Umbilical cord (tissue), 2 donors: ENCODE measurements around the gene CRPPA. TPM values are rescaled to one million over a fixed set of nuclear protein-coding genes. Genes with fewer than 3 reads are reported as not detected.

Experiments
- DNase-seq: peaks from one replicate; pipeline ENCODE4 v3.0.0-alpha.2; 2015; ENCODE audit warnings: low spot score
- total RNA-seq: library from RNA; depleted of rRNA; stranded (reverse); fragments of >200 nt; gene quantifications from one replicate; pipeline ENCODE4 v1.2.3, GENCODE V29; 2014; ENCODE audit warnings: low replicate concordance; ENCODE audit not compliant: insufficient read depth

The CRPPA gene
- total RNA-seq, 1 donor from 2014 or later: 12.3 TPM

- no peak for DNase-seq
These were observed 2.4 kb upstream of the CRPPA start for GRCh38 chr7:16423761-16424160.

DNA sequence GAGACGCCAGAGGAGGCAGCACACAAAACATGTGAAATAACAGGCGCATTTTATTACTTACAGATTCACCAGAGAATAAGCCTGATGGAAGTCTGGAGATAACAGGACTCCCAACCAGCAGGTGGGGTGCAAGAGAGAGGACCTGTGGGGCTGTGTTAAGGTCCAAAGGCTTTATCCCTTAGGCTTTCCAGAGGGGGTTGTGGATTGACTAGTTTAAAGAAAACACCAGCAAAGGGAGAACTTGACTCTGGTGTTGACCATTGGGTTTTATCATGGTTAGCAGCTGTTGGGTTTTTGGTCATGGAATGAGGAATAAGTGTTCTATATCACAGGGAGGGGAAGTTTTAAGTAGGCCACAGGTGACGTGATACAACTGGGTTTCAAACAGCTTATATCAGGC is 1.6 kb upstream of the CRPPA start:
- DNase-seq: no peak

DNA sequence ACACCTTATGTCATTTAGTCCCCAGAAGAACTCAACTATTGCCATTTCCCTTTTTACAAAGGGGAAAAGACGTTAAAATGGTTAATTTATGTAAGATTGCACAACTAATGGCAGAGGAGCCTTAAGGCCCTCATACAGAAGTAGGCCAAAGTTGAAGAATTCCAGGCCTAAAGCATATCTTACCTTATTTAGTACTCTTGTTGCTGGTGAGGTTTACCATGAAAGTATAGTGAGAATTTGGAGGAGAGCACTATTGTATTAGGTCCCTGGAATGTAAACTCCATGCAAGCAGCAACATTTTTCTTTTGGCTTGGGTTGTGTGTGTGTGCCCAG is 731 bp upstream of the CRPPA start:
- peak; percentile 67 for DNase-seq

- peak; percentile 97 for DNase-seq
These were observed 547 bp downstream of the CRPPA start for GRCh38 chr7:16420649-16421332.

DNA sequence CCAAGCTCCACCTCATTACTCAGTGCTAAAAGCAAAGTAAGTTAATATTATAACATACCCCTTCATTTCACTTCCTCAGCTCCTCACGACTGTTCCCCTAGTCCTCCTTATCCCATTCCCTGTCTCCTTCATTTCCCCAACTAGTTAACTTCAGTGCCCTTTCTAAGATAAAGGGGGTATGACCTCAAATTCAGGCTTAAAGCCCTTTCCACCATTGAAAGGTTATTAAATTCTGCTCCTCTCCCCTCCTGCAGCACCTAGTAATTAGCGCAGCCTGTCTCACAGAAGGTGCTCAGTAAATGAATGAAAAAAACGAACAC is 1.0 kb downstream of the CRPPA start:
- no peak for DNase-seq

DNA sequence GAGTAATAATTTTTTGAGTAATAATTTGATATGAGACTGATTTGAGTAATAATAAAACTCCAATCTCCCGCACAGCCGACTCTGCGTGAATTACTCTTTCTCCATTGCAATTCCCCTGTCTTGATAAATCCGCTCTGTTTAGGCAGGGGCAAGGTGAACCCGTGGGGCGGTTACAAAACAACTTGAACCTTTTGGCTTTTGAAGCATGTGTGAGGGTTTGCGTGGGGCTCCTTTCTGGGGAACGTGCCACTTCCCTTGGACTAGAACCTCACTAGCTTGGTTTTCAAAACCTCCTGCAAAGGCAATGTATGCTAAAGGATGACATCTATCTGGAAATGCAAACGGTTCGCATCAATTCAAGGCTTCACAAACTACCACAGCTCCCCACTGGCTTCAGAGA is 1.5 kb downstream of the CRPPA start:
- DNase-seq: no peak

DNA sequence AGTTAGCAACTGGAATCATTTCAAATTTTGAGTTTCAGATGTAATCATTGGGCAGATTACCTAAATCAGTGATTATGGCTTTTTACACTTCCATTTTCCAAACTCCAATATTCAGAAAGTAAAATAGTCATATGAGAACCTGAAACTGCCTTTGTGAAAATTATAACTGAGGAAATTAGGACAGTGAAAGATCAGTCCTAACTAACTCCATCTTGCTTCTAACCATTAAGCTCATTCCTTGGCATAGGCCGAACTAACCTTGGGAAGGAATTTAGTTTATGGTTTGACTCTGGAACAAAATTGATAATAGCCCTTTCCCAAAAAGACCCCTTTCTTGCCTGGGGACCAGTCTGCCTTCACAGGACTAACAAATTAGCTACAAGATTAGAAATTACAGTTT is 2.2 kb downstream of the CRPPA start:
- DNase-seq: no peak

DNA sequence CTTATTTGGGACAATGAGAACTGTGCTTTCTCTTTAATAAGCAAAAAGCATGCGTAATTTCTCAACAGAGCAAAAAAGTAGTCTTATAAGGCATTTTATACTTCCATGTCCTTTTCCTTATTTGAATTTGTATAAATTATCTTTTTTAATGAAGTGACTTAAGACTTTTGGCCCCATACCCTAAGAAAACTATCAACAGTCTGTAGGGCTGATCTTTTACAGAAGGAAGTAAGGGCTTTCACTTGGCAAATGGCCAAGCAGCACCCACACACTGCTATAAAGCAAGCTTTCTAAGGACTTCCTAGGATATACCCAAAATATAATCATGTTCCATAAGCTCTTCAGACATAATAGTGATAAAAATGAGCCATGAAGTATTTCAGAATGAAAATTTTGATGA is 3.4 kb downstream of the CRPPA start:
- peak; percentile 12 for DNase-seq

GRCh38 chr7:16416289-16417282 is 4.8 kb downstream of the CRPPA start:
- no peak for DNase-seq

DNA sequence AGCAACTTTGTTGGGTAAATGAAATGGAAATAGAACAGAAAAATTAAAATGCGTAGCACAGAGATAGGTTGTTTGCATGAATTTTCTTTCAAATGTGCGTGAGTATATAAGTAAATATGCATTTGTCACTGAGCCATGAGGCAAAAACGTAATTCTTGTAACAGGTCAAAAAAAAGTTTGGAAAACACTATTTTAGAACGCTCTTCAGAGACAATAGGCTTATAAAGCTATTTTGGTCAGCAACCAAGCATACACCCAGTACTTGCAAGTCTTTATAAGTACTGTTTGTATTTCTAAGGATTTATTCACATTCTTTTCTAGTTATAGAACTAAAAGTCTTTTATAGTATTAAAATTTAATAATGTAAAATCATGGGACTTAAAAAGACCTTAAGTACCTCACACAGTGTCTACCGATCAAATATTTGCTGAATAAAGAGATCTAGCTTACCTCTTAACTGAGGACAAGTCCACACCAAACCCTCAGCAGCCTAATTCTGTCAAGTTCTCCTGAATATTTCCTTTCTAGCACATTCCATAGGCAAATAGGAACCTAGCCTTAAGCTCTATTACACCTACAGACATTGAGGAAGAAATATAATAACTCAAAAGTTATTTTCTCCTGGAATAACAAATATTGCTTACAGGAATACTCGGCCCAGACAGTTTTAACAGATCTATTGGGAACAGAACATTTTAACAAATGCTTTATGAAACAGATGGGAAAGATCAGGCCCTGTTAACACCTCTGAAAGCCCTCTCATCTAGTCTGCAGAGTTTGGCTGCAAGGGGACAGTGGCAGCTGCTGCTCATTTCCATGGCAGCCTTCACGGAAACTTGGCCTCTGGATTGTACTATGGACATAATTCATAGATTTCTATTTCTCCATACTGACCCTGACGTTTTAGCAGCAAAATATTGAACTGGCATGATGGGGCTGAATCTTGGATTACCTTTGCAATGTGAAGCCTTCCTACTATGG is 8.8 kb downstream of the CRPPA start:
- peak; percentile 8 for DNase-seq

GRCh38 chr7:16411391-16411790 is 9.9 kb downstream of the CRPPA start:
- no peak for DNase-seq

DNA sequence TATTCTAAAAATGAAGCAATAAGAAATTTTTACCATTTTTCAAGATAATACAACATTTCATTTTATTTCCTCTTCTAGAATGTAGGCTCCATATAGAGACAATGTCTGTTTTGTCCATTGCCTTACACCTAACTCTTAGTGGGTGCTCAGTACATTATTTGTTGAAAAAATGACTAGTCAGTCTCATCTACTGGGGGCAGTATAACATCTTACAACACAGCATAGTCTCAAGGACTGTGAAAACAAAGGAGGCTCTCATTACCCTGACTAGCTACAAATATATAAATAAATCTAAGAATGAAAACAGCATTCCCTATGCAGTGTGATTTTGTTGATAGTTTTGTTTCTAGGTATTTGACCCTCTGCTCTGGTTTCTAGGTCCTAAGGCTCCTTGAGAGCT is 11.6 kb downstream of the CRPPA start:
- no peak for DNase-seq

GRCh38 chr7:16404636-16405035 is 16.7 kb downstream of the CRPPA start:
- no peak for DNase-seq

- no peak for DNase-seq
These were observed 17.9 kb downstream of the CRPPA start for GRCh38 chr7:16403475-16403874.

DNA sequence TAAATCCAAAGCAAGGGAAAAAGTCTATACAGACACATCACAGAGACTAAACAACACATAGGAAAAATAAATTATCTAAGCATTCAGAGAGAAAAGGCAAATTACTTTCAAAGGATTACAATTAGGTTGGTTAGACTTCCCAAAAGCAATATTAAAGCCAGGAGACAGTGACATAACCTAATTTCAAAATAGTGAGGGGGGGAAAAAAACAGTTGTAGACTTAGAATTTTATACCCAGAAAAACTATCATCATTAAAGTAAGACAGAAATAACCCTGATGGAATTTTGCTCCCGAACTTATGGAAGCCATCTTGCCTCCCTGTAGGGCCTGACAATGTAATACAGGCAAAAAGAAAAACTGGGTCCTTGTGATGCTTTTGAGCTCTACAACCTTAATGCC is 18.4 kb downstream of the CRPPA start:
- DNase-seq: no peak

DNA sequence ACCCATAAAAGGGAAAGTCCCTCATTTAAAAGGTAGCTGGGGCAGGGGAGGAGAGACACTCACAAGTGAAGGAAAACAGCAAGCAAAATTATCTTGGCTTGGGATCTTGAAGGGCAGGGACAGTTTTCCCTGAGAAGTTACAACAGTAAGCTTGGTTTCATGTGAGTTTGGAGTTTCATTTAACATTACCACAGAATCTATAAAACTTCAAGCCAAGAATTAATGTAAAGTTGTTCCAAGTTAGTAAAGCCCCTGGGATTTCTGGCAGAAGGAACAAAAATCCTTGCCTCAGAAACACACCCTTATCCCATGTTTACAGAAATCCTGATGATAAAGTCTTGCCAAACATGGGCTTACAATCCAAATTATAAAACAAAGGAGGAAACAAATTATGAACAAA is 19.2 kb downstream of the CRPPA start:
- peak; percentile 81 for DNase-seq

DNA sequence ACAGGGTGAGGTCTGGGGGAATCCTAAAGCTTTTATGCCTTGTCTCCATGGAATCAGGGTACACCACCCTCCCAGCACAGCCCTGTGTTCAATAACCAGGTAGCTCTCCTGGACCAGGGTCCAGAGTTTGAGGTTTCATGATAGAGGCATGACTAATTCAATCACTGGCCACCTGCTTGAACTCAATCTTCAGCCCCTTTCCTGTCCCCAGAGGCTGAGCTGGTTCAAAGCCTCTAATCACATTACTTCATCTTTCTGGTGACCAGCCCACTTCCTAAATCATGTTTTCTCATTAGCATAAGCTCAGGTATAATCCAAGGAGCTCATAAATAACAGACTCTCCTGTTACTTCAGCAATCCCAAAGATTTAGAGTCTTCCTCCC is 20.5 kb downstream of the CRPPA start:
- DNase-seq: no peak

GRCh38 chr7:16399916-16400892 is 21.1 kb downstream of the CRPPA start:
- DNase-seq: no peak

DNA sequence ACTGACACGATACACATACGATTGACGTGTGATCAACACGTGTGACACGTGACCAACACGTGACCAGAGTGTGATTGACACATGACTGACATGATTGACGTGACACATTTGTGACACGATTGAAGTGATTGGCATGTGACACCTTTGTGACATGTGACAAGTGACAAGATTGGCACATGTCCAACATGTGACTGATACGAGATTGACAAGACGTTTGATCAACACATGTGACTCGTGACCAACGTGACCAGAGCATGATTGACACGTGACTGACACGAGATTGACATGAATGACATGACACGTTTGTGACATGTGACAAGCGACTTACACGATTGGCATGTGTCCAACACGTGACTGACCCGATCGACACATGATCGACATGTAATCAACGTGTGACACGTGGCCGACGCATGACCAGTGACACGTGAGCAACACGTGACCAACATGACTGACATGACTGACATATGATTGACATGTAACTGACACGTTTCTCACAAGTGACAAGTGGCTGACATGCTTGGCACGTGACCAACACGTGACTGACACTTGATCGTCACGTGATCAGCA is 22.0 kb downstream of the CRPPA start:
- peak; percentile 27 for DNase-seq
